Measurements from ENCODE around the gene ZNF467.

Gene ZNF467

GRCh38 chr7:149783386-149784250, 10.2 kb upstream of the ZNF467 start:
- TF ChIP-seq GLIS3 (CRISPR knock-in tag; IDR thresholded peaks at IDR 0.05) (no peak), CSRNP3 (CRISPR knock-in tag; IDR thresholded peaks at IDR 0.05) (no peak), ZNF565 (CRISPR knock-in tag; conservative IDR thresholded peaks at IDR 0.05; ENCODE audit: low read depth) (no peak), ARNTL (CRISPR knock-in tag; IDR thresholded peaks at IDR 0.05; ENCODE audit: borderline replicate concordance, low read depth) (no peak), BACH2 (CRISPR knock-in tag; IDR thresholded peaks at IDR 0.05; ENCODE audit: borderline replicate concordance) (no peak), ZFP30 (CRISPR knock-in tag; IDR thresholded peaks at IDR 0.05) (no peak), TCF4 (CRISPR knock-in tag; IDR thresholded peaks at IDR 0.05; ENCODE audit: borderline replicate concordance) (no peak), TOX (CRISPR knock-in tag; IDR thresholded peaks at IDR 0.05; ENCODE audit: borderline replicate concordance) (no peak), ISL1 (CRISPR knock-in tag; IDR thresholded peaks at IDR 0.05) (no peak), ZC3H10 (CRISPR knock-in tag; IDR thresholded peaks at IDR 0.05) (no peak), ESRRG (CRISPR knock-in tag; IDR thresholded peaks at IDR 0.05) (no peak)
- no peak for ATAC-seq

GRCh38 chr7:149782682-149783345, 9.4 kb upstream of the ZNF467 start:
- no peak for ATAC-seq
- TF ChIP-seq ZNF8 (CRISPR knock-in tag; IDR thresholded peaks at IDR 0.05) (no peak), RARB (CRISPR knock-in tag; IDR thresholded peaks at IDR 0.05) (no peak), PATZ1 (CRISPR knock-in tag; IDR thresholded peaks at IDR 0.05; ENCODE audit: borderline replicate concordance) (no peak), GLIS3 (CRISPR knock-in tag; IDR thresholded peaks at IDR 0.05) (no peak), ISL1 (CRISPR knock-in tag; IDR thresholded peaks at IDR 0.05) (no peak), CSRNP3 (CRISPR knock-in tag; IDR thresholded peaks at IDR 0.05) (no peak), SNAI2 (CRISPR knock-in tag; IDR thresholded peaks at IDR 0.05) (no peak), ESRRG (CRISPR knock-in tag; IDR thresholded peaks at IDR 0.05) (no peak)
- TF ChIP-seq, protein P1, sequence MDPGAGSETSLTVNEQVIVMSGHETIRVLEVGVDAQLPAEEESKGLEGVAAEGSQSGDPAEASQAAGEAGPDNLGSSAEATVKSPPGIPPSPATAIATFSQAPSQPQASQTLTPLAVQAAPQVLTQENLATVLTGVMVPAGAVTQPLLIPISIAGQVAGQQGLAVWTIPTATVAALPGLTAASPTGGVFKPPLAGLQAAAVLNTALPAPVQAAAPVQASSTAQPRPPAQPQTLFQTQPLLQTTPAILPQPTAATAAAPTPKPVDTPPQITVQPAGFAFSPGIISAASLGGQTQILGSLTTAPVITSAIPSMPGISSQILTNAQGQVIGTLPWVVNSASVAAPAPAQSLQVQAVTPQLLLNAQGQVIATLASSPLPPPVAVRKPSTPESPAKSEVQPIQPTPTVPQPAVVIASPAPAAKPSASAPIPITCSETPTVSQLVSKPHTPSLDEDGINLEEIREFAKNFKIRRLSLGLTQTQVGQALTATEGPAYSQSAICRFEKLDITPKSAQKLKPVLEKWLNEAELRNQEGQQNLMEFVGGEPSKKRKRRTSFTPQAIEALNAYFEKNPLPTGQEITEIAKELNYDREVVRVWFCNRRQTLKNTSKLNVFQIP (CRISPR knock-in tag; IDR thresholded peaks at IDR 0.05; ENCODE audit: borderline replicate concordance, low read depth): no peak

GRCh38 chr7:149781921-149782320, 8.5 kb upstream of the ZNF467 start:
- TF ChIP-seq ZFP30 (CRISPR knock-in tag; IDR thresholded peaks at IDR 0.05): no peak
- TF ChIP-seq GLIS3 (CRISPR knock-in tag; IDR thresholded peaks at IDR 0.05): no peak
- no peak for TF ChIP-seq OSR1 (CRISPR knock-in tag; IDR thresholded peaks at IDR 0.05)
- TF ChIP-seq ZFP3 (CRISPR knock-in tag; IDR thresholded peaks at IDR 0.05): no peak
- TF ChIP-seq SNAI2 (CRISPR knock-in tag; IDR thresholded peaks at IDR 0.05): no peak
- TF ChIP-seq PATZ1 (CRISPR knock-in tag; IDR thresholded peaks at IDR 0.05; ENCODE audit: borderline replicate concordance): no peak
- TF ChIP-seq, protein P2, sequence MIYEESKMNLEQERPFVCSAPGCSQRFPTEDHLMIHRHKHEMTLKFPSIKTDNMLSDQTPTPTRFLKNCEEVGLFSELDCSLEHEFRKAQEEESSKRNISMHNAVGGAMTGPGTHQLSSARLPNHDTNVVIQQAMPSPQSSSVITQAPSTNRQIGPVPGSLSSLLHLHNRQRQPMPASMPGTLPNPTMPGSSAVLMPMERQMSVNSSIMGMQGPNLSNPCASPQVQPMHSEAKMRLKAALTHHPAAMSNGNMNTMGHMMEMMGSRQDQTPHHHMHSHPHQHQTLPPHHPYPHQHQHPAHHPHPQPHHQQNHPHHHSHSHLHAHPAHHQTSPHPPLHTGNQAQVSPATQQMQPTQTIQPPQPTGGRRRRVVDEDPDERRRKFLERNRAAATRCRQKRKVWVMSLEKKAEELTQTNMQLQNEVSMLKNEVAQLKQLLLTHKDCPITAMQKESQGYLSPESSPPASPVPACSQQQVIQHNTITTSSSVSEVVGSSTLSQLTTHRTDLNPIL (CRISPR knock-in tag; IDR thresholded peaks at IDR 0.05; ENCODE audit: low read depth): no peak
- ATAC-seq: no peak

Data from SK-N-SH treated with all-trans-retinoic acid at 6 μM for 48 hours (cell line).